AG09309 (cell line): ENCODE results near the gene FARP1.

Experiments
- DNase-seq: peaks from one replicate; pipeline ENCODE4 v3.0.0-alpha.2; 2010; ENCODE audit warnings: low read depth
- H3K4me3 ChIP-seq: 2 replicates; pipeline ENCODE4 v1.5.1; 2011; ENCODE audit warnings: mild to moderate bottlenecking, low read depth, low read length, moderate library complexity; ENCODE audit not compliant: control insufficient read depth
- TF ChIP-seq, protein P1 (sequence below): IDR thresholded peaks from 2 replicates; pipeline ENCODE4 v1.5.1; 2011; ENCODE audit warnings: mild to moderate bottlenecking, low read depth, low read length, inconsistent platforms; ENCODE audit not compliant: insufficient read depth, control insufficient read depth; ENCODE audit errors: missing control alignments

The FARP1 gene, protein sequence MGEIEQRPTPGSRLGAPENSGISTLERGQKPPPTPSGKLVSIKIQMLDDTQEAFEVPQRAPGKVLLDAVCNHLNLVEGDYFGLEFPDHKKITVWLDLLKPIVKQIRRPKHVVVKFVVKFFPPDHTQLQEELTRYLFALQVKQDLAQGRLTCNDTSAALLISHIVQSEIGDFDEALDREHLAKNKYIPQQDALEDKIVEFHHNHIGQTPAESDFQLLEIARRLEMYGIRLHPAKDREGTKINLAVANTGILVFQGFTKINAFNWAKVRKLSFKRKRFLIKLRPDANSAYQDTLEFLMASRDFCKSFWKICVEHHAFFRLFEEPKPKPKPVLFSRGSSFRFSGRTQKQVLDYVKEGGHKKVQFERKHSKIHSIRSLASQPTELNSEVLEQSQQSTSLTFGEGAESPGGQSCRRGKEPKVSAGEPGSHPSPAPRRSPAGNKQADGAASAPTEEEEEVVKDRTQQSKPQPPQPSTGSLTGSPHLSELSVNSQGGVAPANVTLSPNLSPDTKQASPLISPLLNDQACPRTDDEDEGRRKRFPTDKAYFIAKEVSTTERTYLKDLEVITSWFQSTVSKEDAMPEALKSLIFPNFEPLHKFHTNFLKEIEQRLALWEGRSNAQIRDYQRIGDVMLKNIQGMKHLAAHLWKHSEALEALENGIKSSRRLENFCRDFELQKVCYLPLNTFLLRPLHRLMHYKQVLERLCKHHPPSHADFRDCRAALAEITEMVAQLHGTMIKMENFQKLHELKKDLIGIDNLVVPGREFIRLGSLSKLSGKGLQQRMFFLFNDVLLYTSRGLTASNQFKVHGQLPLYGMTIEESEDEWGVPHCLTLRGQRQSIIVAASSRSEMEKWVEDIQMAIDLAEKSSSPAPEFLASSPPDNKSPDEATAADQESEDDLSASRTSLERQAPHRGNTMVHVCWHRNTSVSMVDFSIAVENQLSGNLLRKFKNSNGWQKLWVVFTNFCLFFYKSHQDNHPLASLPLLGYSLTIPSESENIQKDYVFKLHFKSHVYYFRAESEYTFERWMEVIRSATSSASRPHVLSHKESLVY

DNA sequence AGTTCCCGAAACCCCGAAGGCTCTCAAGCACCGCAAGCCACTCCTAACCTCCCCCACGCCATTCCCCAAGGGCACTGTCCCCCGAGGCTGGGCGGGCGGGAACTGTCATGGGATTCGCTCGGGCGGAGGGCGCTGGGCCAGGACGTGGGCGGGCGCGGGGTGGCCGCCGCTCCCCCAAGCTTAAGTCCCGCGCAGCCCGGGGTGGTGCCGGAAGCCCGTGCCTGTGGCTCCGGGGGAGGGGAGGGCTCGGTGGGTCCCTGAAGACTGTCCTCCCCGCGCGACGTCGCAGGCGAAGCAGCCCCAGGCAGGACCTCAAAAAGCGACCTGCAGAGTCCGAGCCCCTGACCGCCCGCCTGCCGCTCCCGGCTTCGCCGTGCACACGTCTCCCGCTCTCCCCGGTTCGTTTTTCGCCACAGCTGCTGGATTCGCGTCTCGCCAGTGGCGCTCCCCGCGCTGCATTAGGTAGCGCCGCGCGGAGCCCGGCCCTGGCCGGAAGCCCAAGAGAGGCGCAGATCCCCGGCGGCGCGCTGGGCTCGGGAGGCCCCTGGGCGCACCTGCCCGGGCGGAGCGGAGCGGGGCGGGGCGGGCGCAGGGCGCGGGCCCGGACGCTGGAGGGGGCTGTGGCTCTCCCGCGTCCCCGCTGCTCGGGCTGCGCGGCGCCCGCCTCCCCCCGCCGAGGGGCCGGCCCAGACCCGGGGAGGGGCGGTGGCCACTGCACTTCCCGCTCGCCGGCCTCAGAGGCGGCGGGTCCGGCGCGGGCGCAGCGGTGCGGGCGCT, at the start of gene FARP1:
FARP1 (plus strand) TSS at position 715 of the 777 bp plus-strand sequence. CDS start 70,149 bp downstream, outside the sequence.
- H3K4me3 ChIP-seq = peak within 1 kb of the TSS; percentile 71
- DNase-seq = no peak
- TF ChIP-seq, protein P1, sequence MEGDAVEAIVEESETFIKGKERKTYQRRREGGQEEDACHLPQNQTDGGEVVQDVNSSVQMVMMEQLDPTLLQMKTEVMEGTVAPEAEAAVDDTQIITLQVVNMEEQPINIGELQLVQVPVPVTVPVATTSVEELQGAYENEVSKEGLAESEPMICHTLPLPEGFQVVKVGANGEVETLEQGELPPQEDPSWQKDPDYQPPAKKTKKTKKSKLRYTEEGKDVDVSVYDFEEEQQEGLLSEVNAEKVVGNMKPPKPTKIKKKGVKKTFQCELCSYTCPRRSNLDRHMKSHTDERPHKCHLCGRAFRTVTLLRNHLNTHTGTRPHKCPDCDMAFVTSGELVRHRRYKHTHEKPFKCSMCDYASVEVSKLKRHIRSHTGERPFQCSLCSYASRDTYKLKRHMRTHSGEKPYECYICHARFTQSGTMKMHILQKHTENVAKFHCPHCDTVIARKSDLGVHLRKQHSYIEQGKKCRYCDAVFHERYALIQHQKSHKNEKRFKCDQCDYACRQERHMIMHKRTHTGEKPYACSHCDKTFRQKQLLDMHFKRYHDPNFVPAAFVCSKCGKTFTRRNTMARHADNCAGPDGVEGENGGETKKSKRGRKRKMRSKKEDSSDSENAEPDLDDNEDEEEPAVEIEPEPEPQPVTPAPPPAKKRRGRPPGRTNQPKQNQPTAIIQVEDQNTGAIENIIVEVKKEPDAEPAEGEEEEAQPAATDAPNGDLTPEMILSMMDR = peak; percentile 21

DNA sequence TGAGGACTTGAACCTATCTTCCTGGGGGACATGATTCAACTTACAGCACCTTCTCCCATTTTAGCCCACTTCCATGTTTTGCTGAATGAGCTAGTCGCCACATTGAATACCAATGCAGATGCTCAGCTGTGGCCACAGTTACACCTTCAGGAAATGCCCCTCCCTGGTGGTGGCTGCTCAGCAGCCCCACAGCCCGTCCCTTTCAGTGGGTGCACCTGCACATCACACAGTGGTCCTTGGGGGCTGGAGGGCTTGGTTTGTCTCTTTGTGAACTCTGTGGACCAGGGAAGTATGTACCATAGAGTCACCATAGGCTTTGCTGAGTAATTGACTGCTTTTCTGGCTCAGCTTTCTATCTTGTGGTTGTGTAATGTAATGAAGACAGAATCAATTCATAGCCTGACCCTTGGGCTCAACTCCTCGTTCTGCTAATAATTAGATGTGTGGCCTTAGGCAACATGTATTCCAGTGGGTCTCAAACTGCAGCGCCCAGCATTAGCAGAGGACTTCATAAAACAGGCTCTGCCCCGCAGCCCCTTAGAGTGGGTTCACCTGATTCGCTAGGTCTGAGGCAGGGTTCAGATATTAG, 48.1 kb upstream of the FARP1 start:
- no peak for DNase-seq
- H3K4me3 ChIP-seq = no peak overlapping the region
- TF ChIP-seq, protein P1 = no peak

DNA sequence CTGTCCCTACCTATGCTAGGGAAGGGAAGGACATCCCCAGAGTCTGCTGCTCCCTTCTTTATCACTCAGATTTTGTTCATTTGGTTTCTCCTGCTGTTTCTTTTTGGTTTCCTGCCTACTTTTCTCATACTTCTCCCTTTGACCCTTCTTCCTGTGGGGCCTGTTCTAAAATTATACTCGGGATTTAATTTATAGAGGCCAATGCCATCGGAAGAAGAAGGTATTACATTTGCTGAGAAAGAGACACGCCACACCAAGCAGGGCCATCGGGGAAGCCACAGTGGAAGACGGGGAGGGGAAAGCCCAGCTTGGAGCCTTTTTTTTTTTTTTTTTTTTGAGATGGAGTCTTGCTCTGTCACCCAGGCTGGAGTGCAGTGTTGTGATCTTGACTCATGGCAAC, 46.8 kb upstream of the FARP1 start:
- H3K4me3 ChIP-seq = no peak overlapping the region
- DNase-seq = no peak
- TF ChIP-seq, protein P1 = no peak

DNA sequence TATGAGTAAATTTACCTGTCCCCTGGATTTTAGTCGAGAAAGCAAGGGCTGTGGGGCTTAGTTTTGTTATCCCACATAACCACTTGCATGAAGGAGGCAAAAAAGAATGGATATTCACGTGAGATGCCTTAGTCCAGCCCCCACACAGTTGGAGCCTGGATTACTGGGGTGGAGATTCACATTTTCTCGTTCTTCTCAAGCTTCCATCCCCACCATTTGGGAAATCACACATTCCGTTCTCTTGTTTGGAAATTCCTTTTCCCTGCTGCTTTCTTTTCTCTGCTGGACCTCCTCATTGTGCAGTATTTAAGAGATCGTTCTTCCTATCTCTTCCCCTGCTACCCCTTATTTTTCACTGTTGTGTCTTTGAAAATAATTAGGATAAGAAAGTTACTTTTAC, 45.1 kb upstream of the FARP1 start:
- TF ChIP-seq, protein P1 = no peak
- no peak for DNase-seq
- H3K4me3 ChIP-seq = no peak overlapping the region

DNA sequence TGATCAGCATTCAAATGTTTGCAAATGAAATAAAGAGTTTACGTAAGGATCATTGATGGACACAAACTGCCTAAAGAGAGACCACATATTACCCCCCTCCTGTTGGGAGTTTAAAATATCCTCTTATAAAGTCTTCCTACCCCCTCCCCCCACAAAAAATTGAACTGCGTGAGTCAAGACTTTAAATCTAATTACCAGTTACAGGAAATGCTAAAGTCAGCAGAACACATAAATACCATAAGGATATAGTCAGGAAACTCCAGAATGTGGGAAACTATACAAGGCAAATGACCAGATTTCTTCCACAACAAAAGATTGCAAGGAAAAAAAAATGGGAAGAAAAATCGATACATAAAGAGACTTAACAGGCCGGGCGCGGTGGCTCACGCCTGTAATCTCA, 44.4 kb upstream of the FARP1 start:
- H3K4me3 ChIP-seq = no peak overlapping the region
- TF ChIP-seq, protein P1 = no peak
- DNase-seq = peak; percentile 49
